GM23338 (cell line): ENCODE results near the gene DNAJC6. TPM values are rescaled to one million over a fixed set of nuclear protein-coding genes. Genes with fewer than 3 reads are reported as not detected.

ENCODE experiments used
- ATAC-seq: fragments of 200-7000 bp; cut with Tn5 transposase; 3 replicates; pipeline ENCODE4 v1.9.1; 2020
- DNase-seq: peaks from one replicate; pipeline ENCODE4 v3.0.0-alpha.2; 2015; ENCODE audit warnings: low spot score
- H2AFZ ChIP-seq: fragments of 200-600 bp; sonication (generic); 2 replicates; pipeline ENCODE4 v1.8.0; 2016; ENCODE audit warnings: antibody characterized with exemption, mild to moderate bottlenecking, moderate library complexity
- H3F3A ChIP-seq: fragments of 200-600 bp; sonication (generic); replicated peaks from 2 replicates; pipeline ENCODE4 v1.8.0; 2017; ENCODE audit warnings: antibody characterized with exemption, mixed run types, low read depth
- H3K27ac ChIP-seq: fragments of 200-600 bp; sonication (generic); 2 replicates; pipeline ENCODE4 v1.6.1; 2016; ENCODE audit warnings: low read depth
- H3K27me3 ChIP-seq: fragments of 200-600 bp; sonication (generic); 2 replicates; pipeline ENCODE4 v1.8.0; 2016; ENCODE audit warnings: mild to moderate bottlenecking, mixed run types, moderate library complexity; ENCODE audit not compliant: insufficient read depth
- H3K36me3 ChIP-seq: fragments of 200-600 bp; sonication (generic); 2 replicates; pipeline ENCODE4 v1.8.0; 2016; ENCODE audit warnings: mild to moderate bottlenecking; ENCODE audit not compliant: insufficient read depth
- H3K4me1 ChIP-seq: fragments of 200-600 bp; sonication (generic); 2 replicates; pipeline ENCODE4 v1.8.0; 2016; ENCODE audit warnings: mild to moderate bottlenecking, moderate library complexity; ENCODE audit not compliant: insufficient read depth
- H3K4me2 ChIP-seq: fragments of 200-600 bp; sonication (generic); 2 replicates; pipeline ENCODE4 v1.7.1; 2017; ENCODE audit warnings: mixed run types
- H3K4me3 ChIP-seq: fragments of 200-600 bp; sonication (generic); 2 replicates; pipeline ENCODE4 v1.6.1; 2016; ENCODE audit warnings: mixed run types
- H3K79me2 ChIP-seq: fragments of 200-600 bp; sonication (generic); replicated peaks from 2 replicates; pipeline ENCODE4 v1.8.0; 2017; ENCODE audit warnings: mild to moderate bottlenecking; ENCODE audit not compliant: insufficient read depth
- H3K9me2 ChIP-seq: fragments of 200-600 bp; sonication (generic); 2 replicates; pipeline ENCODE4 v1.8.0; 2017; ENCODE audit not compliant: insufficient read depth
- H4K20me1 ChIP-seq: fragments of 200-600 bp; sonication (generic); replicated peaks from 2 replicates; pipeline ENCODE4 v1.8.0; 2017; ENCODE audit warnings: mild to moderate bottlenecking; ENCODE audit not compliant: insufficient read depth
- H3K27ac Mint-ChIP-seq: 2 replicates; pipeline ENCODE4 v1.8.0; 2020; ENCODE audit warnings: inconsistent platforms, mild to moderate bottlenecking, moderate library complexity, mixed read lengths
- H3K27me3 Mint-ChIP-seq: 3 replicates; pipeline ENCODE4 v1.8.0; 2022; ENCODE audit warnings: low read depth, mild to moderate bottlenecking, moderate library complexity, mixed read lengths, inconsistent platforms; ENCODE audit not compliant: insufficient read depth, poor library complexity
- H3K36me3 Mint-ChIP-seq: 3 replicates; pipeline ENCODE4 v1.8.0; 2021; ENCODE audit warnings: low read depth, mild to moderate bottlenecking, inconsistent platforms, moderate library complexity, mixed read lengths
- H3K4me1 Mint-ChIP-seq: 3 replicates; pipeline ENCODE4 v1.8.0; 2020; ENCODE audit warnings: mild to moderate bottlenecking, inconsistent platforms, mixed read lengths
- H3K4me3 Mint-ChIP-seq: 3 replicates; pipeline ENCODE4 v1.8.0; 2021; ENCODE audit warnings: moderate library complexity, mild to moderate bottlenecking, inconsistent platforms, mixed read lengths
- H3K9me3 Mint-ChIP-seq: 3 replicates; pipeline ENCODE4 v1.8.0; 2020; ENCODE audit warnings: moderate library complexity, mild to moderate bottlenecking, inconsistent platforms, mixed read lengths
- CREB1 ChIP-seq: fragments of 250-450 bp; sonication (Bioruptor Pico); IDR thresholded peaks from 2 replicates; pipeline ENCODE4 v1.5.0; 2020; ENCODE audit warnings: low read depth, mild to moderate bottlenecking, moderate library complexity
- CTCF ChIP-seq, 2 experiments: fragments of 200-600 bp in 1 of 2; sonication (generic) in 1 of 2; conservative IDR thresholded peaks; 2 replicates each; pipeline versions ENCODE4 v1.5.1 to v1.6.1; 2016 to 2017; ENCODE audit warnings: antibody characterized with exemption in 2 of 2, low read depth in 2 of 2, mild to moderate bottlenecking in 2 of 2, moderate library complexity in 1 of 2
- ETS1 ChIP-seq: IDR thresholded peaks from 2 replicates; pipeline ENCODE4 v1.6.1; 2016; ENCODE audit warnings: antibody characterized with exemption
- EZH2 ChIP-seq: fragments of 200-600 bp; sonication (generic); IDR thresholded peaks from one replicate; pipeline ENCODE4 v1.8.0; 2017; ENCODE audit warnings: antibody characterized with exemption, mild to moderate bottlenecking, low read depth; ENCODE audit not compliant: unreplicated experiment
- EZH2phosphoT487 ChIP-seq: fragments of 200-600 bp; sonication (generic); IDR thresholded peaks from one replicate; pipeline ENCODE4 v1.8.1; 2018; ENCODE audit warnings: antibody characterized with exemption; ENCODE audit not compliant: unreplicated experiment
- JUNB ChIP-seq: IDR thresholded peaks from one replicate; pipeline ENCODE4 v1.6.1; 2016; ENCODE audit warnings: antibody characterized with exemption; ENCODE audit not compliant: unreplicated experiment
- NANOG ChIP-seq: IDR thresholded peaks from 2 replicates; pipeline ENCODE4 v1.6.1; 2016; ENCODE audit warnings: antibody characterized with exemption, borderline replicate concordance
- POLR2AphosphoS5 ChIP-seq: IDR thresholded peaks from 2 replicates; pipeline ENCODE4 v1.6.1; 2016; ENCODE audit warnings: antibody characterized with exemption, low read depth
- REST ChIP-seq: IDR thresholded peaks from one replicate; pipeline ENCODE4 v1.6.1; 2018; ENCODE audit warnings: antibody characterized with exemption; ENCODE audit not compliant: unreplicated experiment
- STAT1 ChIP-seq: IDR thresholded peaks from one replicate; pipeline ENCODE4 v1.6.1; 2016; ENCODE audit warnings: antibody characterized with exemption; ENCODE audit not compliant: unreplicated experiment
- ZNF114 ChIP-seq: fragments of 250-450 bp; sonication (Bioruptor Pico); IDR thresholded peaks from 2 replicates; pipeline ENCODE4 v1.5.0; 2020; ENCODE audit warnings: mild to moderate bottlenecking, moderate library complexity
- ZNF331 ChIP-seq: fragments of 250-450 bp; sonication (Bioruptor Pico); IDR thresholded peaks from 2 replicates; pipeline ENCODE4 v1.5.0; 2020; ENCODE audit warnings: low read depth, mild to moderate bottlenecking, moderate library complexity
- ZNF462 ChIP-seq: fragments of 250-450 bp; sonication (Bioruptor Pico); IDR thresholded peaks from 2 replicates; pipeline ENCODE4 v1.5.0; 2020; ENCODE audit warnings: mild to moderate bottlenecking, moderate library complexity
- polyA plus RNA-seq: library from polyadenylated mRNA; unstranded; fragments of >200 nt; fragmentation: Nextera tagmentation; extraction: Ambion mirVana; gene quantifications from 2 replicates; pipeline ENCODE4 v1.2.1, GENCODE V29; 2016
- total RNA-seq: library from RNA; depleted of rRNA; stranded (reverse); fragments of >200 nt; shearing (Covaris generic); gene quantifications from 2 replicates; pipeline ENCODE4 v1.2.3, GENCODE V29; 2014

DNAJC6 gene
- total and polyA plus RNA-seq, 2 experiments from 2014 or later = 2.4 to 7.4 TPM

- TF ChIP-seq EZH2phosphoT487 (no peak), ZNF114 (no peak)
Measured at GRCh38 chr1:65357291-65357960, 48.1 kb downstream of the DNAJC6 start (continued).

GRCh38 chr1:65359888-65360287 is 50.5 kb downstream of the DNAJC6 start:
- Histone ChIP-seq H3K27me3 (no peaks in the 10 kb centered on the region), H3F3A (no peaks in the 10 kb centered on the region), H3K4me2 (no peak overlapping the region), H2AFZ (no peak overlapping the region), H3K79me2 (no peaks in the 10 kb centered on the region), H3K4me3 (no peak overlapping the region), H3K9me2 (no peaks in the 10 kb centered on the region), H3K4me1 (peaks cover 6% of the 10 kb centered on the region; the same call in 1 of the 2 replicates), H3K27ac (no peak overlapping the region), H4K20me1 (no peaks in the 10 kb centered on the region), H3K36me3 (no peaks in the 10 kb centered on the region)
- Mint-ChIP-seq H3K4me3 (no peak overlapping the region), H3K4me1 (peaks cover 13% of the 10 kb centered on the region), H3K9me3 (no peaks in the 10 kb centered on the region), H3K27ac (no peak overlapping the region), H3K36me3 (no peaks in the 10 kb centered on the region), H3K27me3 (peaks cover 1% of the 10 kb centered on the region)
- no peak for DNase-seq
- no peak for ATAC-seq
- TF ChIP-seq EZH2 = no peak
- TF ChIP-seq ETS1 = no peak
- TF ChIP-seq STAT1 = no peak
- no peak for TF ChIP-seq JUNB
- no peak for TF ChIP-seq ZNF114
- TF ChIP-seq CTCF (conservative IDR thresholded peaks at IDR 0.05; ENCODE audit: low read depth in 2 of 2) = no peak
- no peak for TF ChIP-seq NANOG
- no peak for TF ChIP-seq ZNF331 (CRISPR knock-in tag)
- no peak for TF ChIP-seq POLR2AphosphoS5
- TF ChIP-seq EZH2phosphoT487 = no peak
- no peak for TF ChIP-seq REST
- no peak for TF ChIP-seq ZNF462 (CRISPR knock-in tag)
- TF ChIP-seq CREB1 (CRISPR knock-in tag) = no peak
